Fibroblast of lung (primary cell): ENCODE data around the gene ZDHHC11. TPM values are rescaled to one million over a fixed set of nuclear protein-coding genes. Genes with fewer than 3 reads are reported as not detected.
"Not testable (repeated sequence)": the region's sequence is repeated elsewhere in the genome, so short reads cannot be mapped to it uniquely, and the experiment has no call there.

ENCODE experiments used
- DNase-seq, 2 donors: peaks; one replicate each; pipeline versions ENCODE4 v3.0.0 to v3.0.0-alpha.2; 2010; ENCODE audit warnings: low read depth in 2 of 2
- H2AFZ ChIP-seq: 2 replicates; pipeline ENCODE4 v1.5.1; 2012; ENCODE audit warnings: low read length, control low read depth, inconsistent platforms
- H3K27ac ChIP-seq: 2 replicates; pipeline ENCODE4 v1.5.1; 2011; ENCODE audit warnings: low read length, control low read depth; ENCODE audit not compliant: insufficient read depth
- H3K27me3 ChIP-seq: 2 replicates; pipeline ENCODE4 v1.5.1; 2011; ENCODE audit warnings: mild to moderate bottlenecking, low read length; ENCODE audit not compliant: control insufficient read depth, insufficient read depth
- H3K36me3 ChIP-seq: 2 replicates; pipeline ENCODE4 v1.5.1; 2011; ENCODE audit warnings: low read length; ENCODE audit not compliant: control insufficient read depth, insufficient read depth
- H3K4me1 ChIP-seq: 2 replicates; pipeline ENCODE4 v1.5.1; 2011; ENCODE audit warnings: low read length; ENCODE audit not compliant: control insufficient read depth, insufficient read depth; ENCODE audit errors: extremely low read depth
- H3K4me2 ChIP-seq: 2 replicates; pipeline ENCODE4 v1.5.1; 2011; ENCODE audit warnings: low read length, control low read depth; ENCODE audit not compliant: insufficient read depth; ENCODE audit errors: extremely low read depth
- H3K4me3 ChIP-seq, 4 experiments: fragments of 200-600 bp in 1 of 4; sonication (generic) in 1 of 4; replicated peaks in 1 of 4; 2 replicates each; pipeline ENCODE4 v1.5.1; 2011 to 2016; ENCODE audit warnings: low read length in 4 of 4, low read depth in 3 of 4, mild to moderate bottlenecking in 3 of 4, control low read depth in 2 of 4, inconsistent platforms in 1 of 4, mixed read lengths in 1 of 4; ENCODE audit not compliant: insufficient read depth in 1 of 4; ENCODE audit errors: control extremely low read depth in 1 of 4
- H3K79me2 ChIP-seq: 2 replicates; pipeline ENCODE4 v1.5.1; 2012; ENCODE audit warnings: mild to moderate bottlenecking, low read length, inconsistent platforms; ENCODE audit not compliant: control insufficient read depth, insufficient read depth
- H3K9ac ChIP-seq: 2 replicates; pipeline ENCODE4 v1.5.1; 2011; ENCODE audit warnings: mild to moderate bottlenecking, low read length, control low read depth; ENCODE audit not compliant: insufficient read depth
- H3K9me3 ChIP-seq: 2 replicates; pipeline ENCODE4 v1.5.1; 2012; ENCODE audit warnings: low read depth, low read length; ENCODE audit not compliant: control insufficient read depth, insufficient read depth
- H4K20me1 ChIP-seq: 2 replicates; pipeline ENCODE4 v1.5.1; 2011; ENCODE audit warnings: low read length; ENCODE audit not compliant: control insufficient read depth, insufficient read depth; ENCODE audit errors: extremely low read depth
- CTCF ChIP-seq, 2 donors: IDR thresholded peaks in 1 of 2; conservative IDR thresholded peaks in 1 of 2; 1 replicate in 1 of 2; 2 replicates in 1 of 2; pipeline ENCODE4 v1.5.1; 2011 to 2012; ENCODE audit warnings: low read length in 2 of 2, control low read depth in 1 of 2, inconsistent platforms in 1 of 2, low read depth in 1 of 2, mild to moderate bottlenecking in 1 of 2
- EZH2 ChIP-seq: IDR thresholded peaks from 2 replicates; pipeline ENCODE4 v1.5.1; 2012; ENCODE audit warnings: low read length, control low read depth, mild to moderate bottlenecking; ENCODE audit errors: missing control alignments
- polyA plus RNA-seq, 2 donors: library from polyadenylated mRNA; depleted of rRNA in 1 of 2; stranded (reverse) in 1 of 2; unstranded in 1 of 2; fragments of >200 nt; gene quantifications; 2 replicates each; pipeline ENCODE4 v1.2.1, GENCODE V29; 2011 to 2012; ENCODE audit warnings: missing spikeins in 1 of 2
- total RNA-seq: library from RNA; depleted of rRNA; stranded (reverse); fragments of >200 nt; gene quantifications from 2 replicates; pipeline ENCODE4 v1.2.1, GENCODE V29; 2014

ZDHHC11 gene
- total and polyA plus RNA-seq, 2 donors (not counting 1 experiment from before 2014, with no cell fraction given) = 0.23 to 2.5 TPM

- Histone ChIP-seq H3K4me1 (no peaks in the 10 kb centered on the region), H3K36me3 (no peaks in the 10 kb centered on the region), H3K4me3 (no peak overlapping the region), H3K9me3 (no peaks in the 10 kb centered on the region), H3K4me2 (no peak overlapping the region), H3K9ac (no peak overlapping the region), H2AFZ (no peak overlapping the region), H3K79me2 (no peaks in the 10 kb centered on the region), H3K27ac (no peak overlapping the region), H4K20me1 (no peaks in the 10 kb centered on the region), H3K27me3 (no peaks in the 10 kb centered on the region)
- DNase-seq = no peak
- TF ChIP-seq CTCF (conservative IDR thresholded peaks at IDR 0.05 in 1 of 2, IDR thresholded peaks at IDR 0.05 in 1 of 2; ENCODE audit: low read depth in 1 of 2, low read length in 2 of 2) = no peak
- TF ChIP-seq EZH2 = no peak
These were observed 35.3 kb downstream of the ZDHHC11 start for GRCh38 chr5:815449-815848.

- H2AFZ ChIP-seq, H3K36me3 ChIP-seq, H3K9me3 ChIP-seq, H4K20me1 ChIP-seq, DNase-seq, H3K79me2 ChIP-seq, H3K4me3 ChIP-seq, H3K27me3 ChIP-seq, H3K9ac ChIP-seq, H3K27ac ChIP-seq, H3K4me1 ChIP-seq, H3K4me2 ChIP-seq: not testable (repeated sequence)
These were observed 37.2 kb downstream of the ZDHHC11 start for GRCh38 chr5:813575-813974.

GRCh38 chr5:811384-811783 lies 39.4 kb downstream of the ZDHHC11 start:
- H3K79me2 ChIP-seq, H3K27ac ChIP-seq, H3K27me3 ChIP-seq, H3K4me1 ChIP-seq, DNase-seq, H3K9ac ChIP-seq, H3K4me3 ChIP-seq, H2AFZ ChIP-seq, H4K20me1 ChIP-seq, H3K36me3 ChIP-seq, H3K4me2 ChIP-seq, H3K9me3 ChIP-seq: not testable (repeated sequence)

GRCh38 chr5:807719-808514 lies 42.9 kb downstream of the ZDHHC11 start:
- not testable (repeated sequence) for H3K9me3 ChIP-seq, H3K27me3 ChIP-seq

More at GRCh38 chr5:807719-808514, 42.9 kb downstream of the ZDHHC11 start:
- not testable (repeated sequence) for H3K4me3 ChIP-seq, H3K79me2 ChIP-seq, H3K27ac ChIP-seq, H3K4me1 ChIP-seq, H3K36me3 ChIP-seq, H2AFZ ChIP-seq, H4K20me1 ChIP-seq, DNase-seq, H3K4me2 ChIP-seq, H3K9ac ChIP-seq
